DLD1 (cell line): ENCODE data around the gene CYBA.
"Not testable (repeated sequence)": the region's sequence is repeated elsewhere in the genome, so short reads cannot be mapped to it uniquely, and the experiment has no call there.

Source experiments
- in situ Hi-C: cut with HindIII; loops from 2 replicates; pipeline ENCODE4 v1.10.0; 2017; ENCODE audit warnings: low sequenced_read_pairs

The CYBA gene

DNA sequence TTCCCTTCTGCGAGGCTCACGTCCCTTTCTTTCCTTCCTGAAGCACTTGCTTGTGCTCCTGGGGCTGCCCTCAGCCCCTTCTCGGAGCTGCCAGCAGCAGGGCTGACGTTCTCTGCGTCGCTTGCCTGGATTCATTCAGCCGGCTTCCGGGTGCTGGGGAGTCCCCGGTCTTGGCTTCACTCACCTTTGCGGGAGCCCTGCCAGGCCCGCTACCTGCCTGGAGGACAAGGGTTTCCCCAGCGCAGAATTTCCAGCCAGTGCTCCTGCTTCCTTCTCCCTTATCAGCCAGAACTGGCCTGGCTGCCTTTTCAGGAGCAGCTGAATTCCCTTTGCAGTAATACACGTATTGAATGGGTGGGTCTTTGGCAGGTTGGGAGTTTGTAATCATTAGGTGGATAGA is 34.5 kb downstream of the CYBA start:
- in situ Hi-C loops, result no loop called here

GRCh38 chr16:88614818-88615580 is 35.9 kb downstream of the CYBA start:
- in situ Hi-C loops, result no loop called here

- in situ Hi-C loops, result no loop called here
Measured at GRCh38 chr16:88613911-88614817, 36.7 kb downstream of the CYBA start.

DNA sequence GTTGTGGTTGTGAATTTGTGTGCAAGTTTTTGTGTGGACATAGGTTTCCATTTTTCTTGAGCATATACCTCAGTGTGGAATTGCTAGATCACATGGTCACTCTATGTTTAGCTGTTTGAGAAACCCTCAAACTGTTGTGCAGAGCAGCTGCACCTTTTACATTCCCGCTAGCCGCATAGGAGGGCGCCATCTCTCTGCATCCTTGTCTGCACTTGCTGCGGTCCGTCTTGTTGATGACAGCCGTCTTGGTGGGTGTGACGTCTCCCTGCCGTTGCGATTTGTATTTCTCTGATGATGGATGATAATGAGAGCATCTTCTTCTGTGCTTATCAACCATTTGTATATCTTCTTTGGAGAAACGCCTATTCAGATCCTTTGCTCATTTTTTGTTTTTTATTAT is 37.6 kb downstream of the CYBA start:
- in situ Hi-C loops, result no loop called here

GRCh38 chr16:88610909-88611812 is 39.7 kb downstream of the CYBA start:
- in situ Hi-C loops, result no loop called here

DNA sequence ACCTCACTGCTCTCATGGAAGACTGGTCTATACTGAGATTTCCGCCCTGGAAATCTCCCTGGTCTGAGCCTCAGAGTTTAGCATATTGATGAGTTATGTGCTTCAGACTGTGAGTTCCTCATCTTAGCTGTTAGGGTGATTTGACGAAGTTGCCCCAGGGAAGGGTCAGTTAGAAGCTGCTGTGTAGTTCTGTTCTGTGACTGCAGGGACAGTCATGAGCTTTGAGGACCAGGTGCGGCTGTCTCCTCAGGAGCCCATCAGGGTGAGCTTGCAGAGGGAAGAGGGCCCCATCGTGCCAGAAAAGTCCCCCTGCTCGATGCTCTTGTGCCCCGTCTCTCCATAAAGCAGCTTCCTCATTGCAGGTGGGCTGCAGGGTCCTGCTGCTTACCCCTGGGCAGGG is 40.8 kb downstream of the CYBA start:
- in situ Hi-C loops, result no loop called here

- in situ Hi-C loops, result not testable (repeated sequence)
Measured at GRCh38 chr16:88609426-88609825, 41.4 kb downstream of the CYBA start.

GRCh38 chr16:88608076-88608475 is 42.8 kb downstream of the CYBA start:
- in situ Hi-C loops, result no loop called here

DNA sequence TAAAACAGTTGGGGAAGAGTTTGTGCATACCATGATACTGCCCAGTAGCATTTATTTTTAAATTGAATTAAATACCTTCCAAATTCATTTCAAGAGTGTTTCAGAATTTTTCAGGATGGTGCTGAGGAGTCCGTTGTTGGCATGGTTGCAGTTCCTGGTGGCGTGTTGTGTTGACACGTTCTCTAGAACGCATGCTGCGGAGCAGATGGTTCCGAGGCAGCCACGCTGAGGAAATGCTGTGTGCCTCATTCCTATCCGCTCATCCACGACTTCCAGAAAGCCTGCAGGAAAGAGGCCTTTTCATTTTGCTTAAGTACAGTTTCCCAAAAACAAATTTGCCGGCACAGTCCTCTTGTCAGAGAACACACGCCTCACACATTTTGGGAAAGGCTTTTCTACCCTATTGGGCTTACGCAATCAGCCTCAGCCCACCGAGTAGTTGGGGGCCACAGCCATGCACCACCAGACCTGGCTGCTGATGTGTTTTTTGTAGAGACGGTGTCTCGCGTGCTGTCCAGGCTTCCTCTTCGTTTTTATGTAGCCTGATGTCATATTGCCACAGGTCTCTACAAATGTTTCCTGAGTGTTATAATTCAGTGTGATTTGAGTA is 44.6 kb downstream of the CYBA start:
- in situ Hi-C loops, result no loop called here

GRCh38 chr16:88605186-88606147 is 45.4 kb downstream of the CYBA start:
- in situ Hi-C loops, result no loop called here

- in situ Hi-C loops, result no loop called here
Measured at GRCh38 chr16:88602091-88602490, 48.8 kb downstream of the CYBA start.

GRCh38 chr16:88601313-88602036 is 49.4 kb downstream of the CYBA start:
- in situ Hi-C loops, result no loop called here

- in situ Hi-C loops, result no loop called here
Measured at GRCh38 chr16:88600539-88600896, 50.3 kb downstream of the CYBA start.

DNA sequence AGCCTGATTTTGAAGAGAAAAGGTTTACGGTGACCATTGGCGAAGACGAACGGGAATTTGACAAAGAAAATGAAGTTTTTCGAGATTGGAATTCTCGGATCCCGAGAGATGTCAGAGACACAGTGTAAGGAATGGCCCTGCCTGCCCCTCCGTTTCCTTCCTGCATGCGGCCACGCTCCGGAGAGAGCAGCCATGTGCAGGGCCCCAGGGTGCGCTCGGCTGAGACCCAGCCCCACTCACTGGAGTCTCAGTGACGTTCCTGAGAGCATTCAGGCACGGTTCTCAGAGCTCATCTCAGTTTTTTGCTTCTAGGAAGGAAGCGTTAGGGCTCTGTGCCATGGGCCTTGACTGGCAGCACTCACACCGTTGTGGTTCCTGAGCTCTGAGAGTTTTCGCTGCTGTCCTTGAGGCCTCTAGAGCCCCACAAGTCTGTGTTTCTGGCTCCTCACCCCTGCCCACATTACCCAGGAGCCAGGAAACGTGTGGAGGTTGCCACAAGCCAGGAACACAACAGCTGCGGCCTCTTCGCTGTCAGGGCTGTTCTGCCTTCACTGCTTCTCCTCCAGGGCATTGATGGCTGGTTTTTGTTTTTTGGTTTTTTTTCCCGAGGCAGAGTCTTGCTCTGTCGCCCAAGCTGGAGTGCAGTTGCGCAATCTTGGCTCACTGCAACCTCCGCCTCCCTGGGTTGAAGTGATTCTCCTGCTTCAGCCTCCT is 50.9 kb downstream of the CYBA start:
- in situ Hi-C loops, result no loop called here

DNA sequence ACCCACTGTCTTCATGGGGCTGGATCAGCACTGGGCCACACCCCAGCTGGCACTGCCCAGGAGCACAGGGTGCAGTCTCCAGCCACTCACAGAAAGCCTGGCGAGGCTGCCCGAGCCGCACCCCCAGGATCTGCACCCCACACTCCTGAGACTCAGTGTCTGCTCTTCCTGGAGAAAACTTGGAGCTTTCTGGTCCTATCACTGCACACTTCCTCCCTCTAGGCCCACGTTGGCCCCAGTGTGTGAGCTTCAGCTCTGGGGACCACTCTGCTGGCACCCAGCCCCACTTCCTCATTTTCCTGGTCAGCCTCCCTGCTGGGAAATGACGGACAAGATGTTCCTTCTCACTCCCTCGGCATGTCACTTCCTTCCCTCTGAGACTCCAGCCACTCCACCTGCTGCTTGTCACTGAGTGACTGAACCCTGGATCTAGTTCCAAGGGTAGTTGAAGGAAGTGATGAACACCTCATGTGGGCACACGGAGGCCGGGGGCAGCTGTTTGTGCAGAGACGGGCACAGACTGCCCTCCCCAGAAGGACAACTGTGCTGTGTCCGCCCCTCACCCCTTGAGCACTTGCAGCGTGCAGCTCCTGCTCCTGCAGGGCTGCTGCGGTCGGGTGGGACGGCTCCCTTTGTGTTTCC is 51.6 kb downstream of the CYBA start:
- in situ Hi-C loops, result no loop called here

DNA sequence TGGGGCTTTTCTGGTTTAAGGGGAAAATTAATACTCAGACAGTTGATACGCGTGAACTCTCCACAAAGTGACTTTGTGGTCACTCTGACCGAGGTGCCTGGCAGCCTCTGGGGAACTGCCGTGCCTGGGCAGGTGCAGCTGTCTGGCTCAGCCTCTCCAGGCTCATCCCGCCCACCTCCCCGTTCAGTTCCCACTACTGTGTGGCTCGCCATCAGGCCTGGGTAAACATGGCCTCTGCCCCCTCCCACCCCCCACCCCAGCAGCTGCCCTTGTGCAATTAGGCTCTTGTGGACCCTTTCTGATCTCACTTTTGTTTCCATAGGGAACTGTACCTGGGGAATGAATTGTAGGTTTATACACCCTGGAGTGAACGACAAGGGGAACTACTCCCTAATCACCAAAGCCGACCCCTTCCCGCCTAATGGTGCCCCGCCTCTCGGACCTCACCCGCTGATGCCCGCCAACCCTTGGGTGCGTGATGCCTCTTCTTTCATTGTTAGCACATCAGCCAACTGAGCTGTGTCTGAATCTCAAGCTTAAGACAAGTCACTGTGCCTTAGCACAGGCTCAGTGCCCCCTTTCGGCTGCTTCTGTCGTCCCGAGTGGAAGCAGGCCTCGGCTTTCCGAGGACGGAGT is 52.9 kb downstream of the CYBA start:
- in situ Hi-C loops, result no loop called here

DNA sequence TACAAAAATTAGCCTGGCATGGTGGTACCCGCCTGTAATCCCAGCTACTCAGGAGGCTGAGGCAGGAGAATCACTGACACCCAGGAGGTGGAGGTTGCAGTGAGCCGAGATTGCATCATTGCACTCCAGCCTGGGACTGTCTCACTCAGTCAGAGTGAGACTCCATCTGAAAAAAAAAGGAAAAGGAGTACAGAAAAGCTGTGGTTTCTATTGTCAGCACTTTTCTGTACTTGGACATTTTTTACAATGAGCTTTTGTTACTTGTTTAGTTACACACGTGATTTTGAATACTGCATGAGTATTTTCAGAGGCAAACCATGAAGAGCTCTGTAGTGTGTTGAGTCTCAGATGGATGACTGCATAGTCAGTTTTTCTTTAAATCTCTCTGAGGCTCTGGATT is 54.4 kb downstream of the CYBA start:
- in situ Hi-C loops, result no loop called here
